ENCODE data around the gene CIDEA.
A peak's percentile ranks its signal among the peaks of the same experiment; 100 is the strongest.

CIDEA gene

DNA sequence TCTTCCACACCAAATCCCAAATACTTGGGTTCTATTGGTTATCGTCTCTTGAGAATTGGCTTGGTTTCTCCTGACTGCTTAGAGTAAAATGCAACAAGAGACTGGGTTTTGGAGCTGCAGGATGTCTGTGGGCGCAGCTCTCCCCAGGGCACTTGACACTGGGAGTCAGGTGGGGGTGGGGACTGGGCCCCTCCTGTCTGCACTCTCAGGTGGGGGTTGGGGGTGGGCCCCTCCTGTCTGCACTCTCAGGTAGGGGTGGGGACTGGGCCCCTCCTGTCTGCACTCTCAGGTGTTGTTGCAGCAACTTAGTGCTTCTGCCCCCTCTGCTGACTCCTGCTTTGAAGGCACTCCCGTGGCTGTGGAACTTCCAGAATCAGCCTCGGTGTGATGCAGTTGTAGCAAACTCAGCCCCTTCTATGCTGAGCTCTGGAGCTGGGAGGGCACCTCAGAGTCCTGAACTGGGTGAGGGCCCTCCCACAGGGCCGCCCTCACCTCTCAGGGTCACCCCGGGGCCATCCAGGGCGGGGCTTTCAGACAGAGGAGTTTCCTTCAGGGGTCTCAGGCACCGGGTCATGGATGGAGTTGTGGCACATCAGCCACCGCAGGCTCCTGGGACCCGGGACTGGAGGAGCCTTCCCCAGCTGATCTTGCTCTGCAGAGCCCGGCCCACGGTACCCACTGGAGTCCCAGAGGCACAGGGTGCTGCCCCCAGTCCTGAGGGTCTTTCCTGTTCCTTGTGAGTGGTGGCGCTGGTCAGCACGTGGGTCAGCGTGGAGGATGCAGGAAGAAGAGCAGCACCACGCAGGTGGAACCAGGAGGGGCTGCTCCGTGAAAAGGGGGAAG is 22.9 kb upstream of the CIDEA start:
- no peak for DNase-seq (ENCODE audit: insufficient read length, low spot score)
- FAIRE-seq, result no peak
- TF ChIP-seq POLR2AphosphoS5 (IDR thresholded peaks at IDR 0.05; ENCODE audit: low read depth, low read length) (no peak), POLR2A (IDR thresholded peaks at IDR 0.05; ENCODE audit: low read depth, low read length) (no peak), PAX5 (IDR thresholded peaks at IDR 0.05; ENCODE audit: insufficient read depth, low read length, severe bottlenecking) (no peak), TAF1 (IDR thresholded peaks at IDR 0.05; ENCODE audit: low read depth, low read length) (no peak), POU2F2 (IDR thresholded peaks at IDR 0.05; ENCODE audit: low read depth, low read length) (no peak), SPI1 (IDR thresholded peaks at IDR 0.05; ENCODE audit: low read depth, low read length) (no peak)

DNA sequence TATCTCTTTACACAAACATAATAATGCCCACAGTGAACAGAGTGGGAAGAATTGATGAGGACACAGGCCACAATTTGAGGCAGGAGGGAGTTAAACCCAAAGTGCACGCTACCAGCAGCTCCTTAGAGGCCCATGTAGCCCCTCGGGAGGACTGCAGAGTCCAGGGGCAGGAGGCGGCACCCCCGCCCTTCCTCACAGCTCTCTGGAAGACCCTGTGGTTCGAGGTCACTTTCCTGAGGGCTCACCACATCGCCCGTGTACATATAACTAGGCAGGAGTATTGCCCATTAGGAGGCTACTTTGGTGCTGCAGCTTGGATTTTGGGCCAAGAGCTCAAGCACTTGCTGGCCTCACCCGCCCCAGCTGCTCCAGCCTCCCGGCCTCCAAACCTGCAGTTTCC is 22.2 kb upstream of the CIDEA start:
- no peak for TF ChIP-seq POU2F2 (IDR thresholded peaks at IDR 0.05; ENCODE audit: low read depth, low read length)
- no peak for TF ChIP-seq TAF1 (IDR thresholded peaks at IDR 0.05; ENCODE audit: low read depth, low read length)
- no peak for TF ChIP-seq POLR2A (IDR thresholded peaks at IDR 0.05; ENCODE audit: low read depth, low read length)
- TF ChIP-seq POLR2AphosphoS5 (IDR thresholded peaks at IDR 0.05; ENCODE audit: low read depth, low read length), result no peak
- no peak for TF ChIP-seq SPI1 (IDR thresholded peaks at IDR 0.05; ENCODE audit: low read depth, low read length)
- no peak for TF ChIP-seq PAX5 (IDR thresholded peaks at IDR 0.05; ENCODE audit: insufficient read depth, low read length, severe bottlenecking)
- DNase-seq (ENCODE audit: insufficient read length, low spot score), result no peak
- FAIRE-seq, result no peak

DNA sequence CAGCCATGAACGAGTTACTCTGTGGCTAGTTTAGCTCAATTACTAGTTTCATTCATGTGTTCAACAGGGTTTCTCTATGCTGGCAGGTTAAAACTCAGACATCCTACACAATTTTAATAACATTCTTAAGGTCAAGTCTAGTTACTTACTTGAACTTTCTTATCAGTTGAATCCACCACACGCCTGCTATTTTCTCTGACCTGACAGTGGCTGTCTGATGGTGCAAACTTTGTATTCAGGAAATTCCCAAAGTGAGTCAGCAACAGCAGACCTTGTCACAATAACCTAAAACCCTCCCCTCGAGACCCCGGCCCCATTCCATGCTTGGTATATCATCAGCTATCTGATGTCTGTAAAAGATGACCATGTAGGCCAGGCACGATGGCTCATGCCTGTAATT is 20.8 kb upstream of the CIDEA start:
- FAIRE-seq, result no peak
- TF ChIP-seq POLR2A (IDR thresholded peaks at IDR 0.05; ENCODE audit: low read depth, low read length), result no peak
- no peak for TF ChIP-seq POLR2AphosphoS5 (IDR thresholded peaks at IDR 0.05; ENCODE audit: low read depth, low read length)
- TF ChIP-seq POU2F2 (IDR thresholded peaks at IDR 0.05; ENCODE audit: low read depth, low read length), result no peak
- TF ChIP-seq SPI1 (IDR thresholded peaks at IDR 0.05; ENCODE audit: low read depth, low read length), result no peak
- TF ChIP-seq TAF1 (IDR thresholded peaks at IDR 0.05; ENCODE audit: low read depth, low read length), result no peak
- TF ChIP-seq PAX5 (IDR thresholded peaks at IDR 0.05; ENCODE audit: insufficient read depth, low read length, severe bottlenecking), result no peak

DNA sequence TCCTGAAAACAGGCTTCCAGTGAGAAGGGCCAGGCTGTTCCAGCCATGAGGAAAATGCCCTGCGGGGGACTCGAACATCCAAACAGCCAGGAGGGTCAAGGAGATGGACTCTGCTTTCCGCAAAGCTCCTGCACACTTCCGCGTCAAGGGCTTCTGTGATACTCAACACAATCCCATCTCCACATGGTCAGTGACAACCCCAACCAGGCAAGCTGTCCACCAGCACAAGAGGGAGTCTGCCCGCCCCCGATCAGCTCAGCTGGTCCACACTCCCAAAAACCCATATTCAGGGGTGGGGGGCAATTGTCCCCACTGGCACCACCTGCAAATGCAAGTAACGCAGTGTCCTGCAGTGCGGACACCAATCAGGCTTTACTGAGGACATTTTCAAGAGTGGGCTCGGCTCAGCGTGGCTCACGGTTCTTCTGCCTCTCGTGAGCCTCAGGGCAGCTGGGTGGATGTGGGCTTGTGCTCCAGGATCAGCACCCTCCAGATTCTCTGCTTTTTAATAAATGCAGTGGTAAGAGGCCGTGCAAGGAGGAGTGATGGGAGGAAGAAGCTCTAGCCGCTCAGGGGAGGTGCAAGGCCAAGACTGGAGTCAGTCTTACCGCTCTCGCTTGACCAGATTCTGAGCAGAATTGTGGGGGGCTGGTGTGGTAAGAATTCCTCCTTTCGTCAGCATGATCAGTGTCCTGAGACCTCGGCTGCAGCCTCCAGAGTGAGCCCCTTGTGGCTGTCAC is 19.5 kb upstream of the CIDEA start:
- DNase-seq (ENCODE audit: insufficient read length, low spot score) (no peak), FAIRE-seq (no peak)
- TF ChIP-seq POLR2AphosphoS5 (IDR thresholded peaks at IDR 0.05; ENCODE audit: low read depth, low read length) (no peak), PAX5 (IDR thresholded peaks at IDR 0.05; ENCODE audit: insufficient read depth, low read length, severe bottlenecking) (no peak), TAF1 (IDR thresholded peaks at IDR 0.05; ENCODE audit: low read depth, low read length) (no peak), POU2F2 (IDR thresholded peaks at IDR 0.05; ENCODE audit: low read depth, low read length) (no peak), POLR2A (IDR thresholded peaks at IDR 0.05; ENCODE audit: low read depth, low read length) (no peak), SPI1 (IDR thresholded peaks at IDR 0.05; ENCODE audit: low read depth, low read length) (no peak)

More for the DNA sequence above, 20.8 kb upstream of the CIDEA start:
- no peak for DNase-seq (ENCODE audit: insufficient read length, low spot score)

DNA sequence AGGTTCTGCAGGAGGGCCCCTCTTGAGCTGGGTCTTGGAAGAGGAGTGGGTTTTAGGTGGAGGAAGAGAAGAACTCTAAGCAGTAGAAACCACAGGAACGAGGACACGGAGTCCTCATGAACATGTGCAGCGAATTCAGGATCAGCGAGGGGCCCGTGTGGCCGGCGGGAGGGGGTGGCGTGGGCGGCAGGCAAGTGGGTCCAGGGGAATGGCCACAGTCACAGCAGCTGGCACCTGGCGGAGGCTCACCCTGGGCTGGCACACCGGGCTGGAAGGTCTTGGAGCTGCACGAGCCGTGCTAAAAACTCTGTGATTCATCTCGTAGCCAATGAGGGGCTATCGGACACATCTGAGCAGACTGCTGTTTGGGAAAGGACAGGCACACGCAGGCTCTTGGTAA is 18.0 kb upstream of the CIDEA start:
- DNase-seq (ENCODE audit: insufficient read length, low spot score) (no peak), FAIRE-seq (no peak)
- TF ChIP-seq TAF1 (IDR thresholded peaks at IDR 0.05; ENCODE audit: low read depth, low read length) (no peak), POLR2AphosphoS5 (IDR thresholded peaks at IDR 0.05; ENCODE audit: low read depth, low read length) (no peak), PAX5 (IDR thresholded peaks at IDR 0.05; ENCODE audit: insufficient read depth, low read length, severe bottlenecking) (no peak), SPI1 (IDR thresholded peaks at IDR 0.05; ENCODE audit: low read depth, low read length) (no peak), POU2F2 (IDR thresholded peaks at IDR 0.05; ENCODE audit: low read depth, low read length) (no peak), POLR2A (IDR thresholded peaks at IDR 0.05; ENCODE audit: low read depth, low read length) (no peak)

DNA sequence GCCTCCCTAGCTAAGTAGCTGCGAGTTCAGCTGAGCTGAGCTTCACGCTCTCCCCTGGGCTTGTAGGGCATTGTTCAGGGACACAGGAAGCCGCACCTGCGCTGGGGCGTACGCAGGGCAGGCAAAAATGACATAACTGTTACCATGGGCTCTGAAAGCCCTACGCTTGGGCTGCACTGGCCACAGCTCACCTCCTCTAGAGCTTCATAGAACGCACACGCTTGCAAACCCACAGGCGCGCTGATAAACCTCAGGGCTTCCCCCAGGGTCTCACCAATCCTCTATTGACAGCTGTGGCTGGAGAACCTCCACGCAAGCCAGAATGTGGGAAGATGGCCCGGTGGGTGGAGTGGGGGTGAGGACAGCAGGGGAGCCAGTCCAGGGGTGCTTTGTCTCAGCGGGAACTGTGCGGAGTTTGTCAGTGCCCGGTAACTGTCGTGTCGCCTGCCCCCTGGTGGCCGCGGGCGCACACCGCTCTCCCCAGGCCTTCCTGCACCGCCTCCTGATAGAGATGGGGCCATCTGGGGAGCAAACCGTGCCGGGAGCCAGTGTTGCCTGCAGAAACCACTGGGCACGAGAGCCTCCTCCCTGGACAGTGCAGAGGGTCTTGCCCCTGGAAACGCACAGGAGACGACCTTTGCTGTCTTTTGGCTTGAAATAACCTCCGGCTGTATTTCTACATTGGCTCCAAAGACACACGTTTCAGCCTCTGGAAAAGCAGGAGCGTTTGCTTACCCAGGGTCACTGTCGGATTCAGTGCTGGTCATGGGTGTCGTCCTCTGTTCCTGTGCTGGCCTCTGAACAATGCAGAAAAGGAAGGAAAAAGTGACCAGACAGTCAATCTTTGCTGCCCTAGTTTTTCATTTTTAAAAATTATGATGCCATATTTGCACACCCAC is 17.0 kb upstream of the CIDEA start:
- peak; percentile 95 for FAIRE-seq
- TF ChIP-seq POLR2AphosphoS5 (IDR thresholded peaks at IDR 0.05; ENCODE audit: low read depth, low read length) (no peak), TAF1 (IDR thresholded peaks at IDR 0.05; ENCODE audit: low read depth, low read length) (no peak), POU2F2 (IDR thresholded peaks at IDR 0.05; ENCODE audit: low read depth, low read length) (no peak), SPI1 (IDR thresholded peaks at IDR 0.05; ENCODE audit: low read depth, low read length) (no peak), PAX5 (IDR thresholded peaks at IDR 0.05; ENCODE audit: insufficient read depth, low read length, severe bottlenecking) (no peak), POLR2A (IDR thresholded peaks at IDR 0.05; ENCODE audit: low read depth, low read length) (no peak)
- peak; percentile 79 for DNase-seq (ENCODE audit: insufficient read length, low spot score)

DNA sequence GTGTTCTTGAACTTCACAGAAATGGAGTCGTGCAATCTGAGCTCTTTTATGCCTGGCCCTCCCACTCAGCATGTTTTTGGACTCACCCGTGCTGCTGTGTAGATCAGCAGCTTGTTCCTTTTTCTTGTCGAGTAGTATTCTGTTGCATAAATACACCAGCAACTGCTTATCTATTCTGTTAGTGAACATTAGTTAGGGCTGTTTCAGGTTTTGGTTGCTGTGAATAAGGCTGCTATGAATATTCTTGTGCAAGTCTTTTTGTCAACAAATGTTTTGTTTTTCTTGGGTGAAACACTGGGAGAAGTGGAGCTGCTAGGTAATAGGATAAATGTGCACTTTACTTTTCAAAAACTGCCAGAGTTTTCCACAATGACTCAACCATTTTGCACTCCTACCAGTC is 15.3 kb upstream of the CIDEA start:
- TF ChIP-seq SPI1 (IDR thresholded peaks at IDR 0.05; ENCODE audit: low read depth, low read length), result no peak
- FAIRE-seq, result no peak
- DNase-seq (ENCODE audit: insufficient read length, low spot score), result no peak

DNA sequence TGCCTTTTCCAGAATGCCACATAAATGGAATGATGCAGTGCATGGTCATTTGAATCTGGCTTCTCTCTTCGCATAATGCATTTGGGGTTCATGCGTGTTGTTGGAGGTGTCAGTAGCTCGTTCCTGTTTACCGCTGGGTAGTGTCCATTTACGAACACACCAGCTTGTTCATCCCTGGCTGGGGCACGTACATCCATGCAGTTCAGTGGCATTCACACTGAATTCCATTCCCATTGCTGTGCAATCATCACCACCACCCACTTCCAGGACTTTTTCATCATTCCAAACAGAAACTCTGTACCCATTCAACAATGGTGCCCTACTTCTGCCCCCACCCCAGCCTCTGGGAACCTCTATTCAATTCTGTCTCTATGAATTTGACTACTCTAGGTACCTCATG is 14.7 kb upstream of the CIDEA start:
- FAIRE-seq (no peak), DNase-seq (ENCODE audit: insufficient read length, low spot score) (no peak)
- TF ChIP-seq PAX5 (IDR thresholded peaks at IDR 0.05; ENCODE audit: insufficient read depth, low read length, severe bottlenecking) (no peak), POLR2AphosphoS5 (IDR thresholded peaks at IDR 0.05; ENCODE audit: low read depth, low read length) (no peak), SPI1 (IDR thresholded peaks at IDR 0.05; ENCODE audit: low read depth, low read length) (no peak), POLR2A (IDR thresholded peaks at IDR 0.05; ENCODE audit: low read depth, low read length) (no peak), POU2F2 (IDR thresholded peaks at IDR 0.05; ENCODE audit: low read depth, low read length) (no peak), TAF1 (IDR thresholded peaks at IDR 0.05; ENCODE audit: low read depth, low read length) (no peak)

Data from GM12891 (cell line).